Pancreas (tissue), 10 donors: ENCODE data around the gene HS3ST4. TPM values are rescaled to one million over a fixed set of nuclear protein-coding genes. Genes with fewer than 3 reads are reported as not detected.

ENCODE experiments used
- ATAC-seq, 4 donors: fragments of 200-7000 bp; cut with Tn5 transposase; one replicate each; pipeline versions ENCODE4 v1.8.0 to v1.9.1; 2020; ENCODE audit warnings: mild to moderate bottlenecking in 4 of 4, moderate library complexity in 4 of 4
- DNase-seq, 6 donors: peaks; one replicate each; pipeline ENCODE4 v3.0.0-alpha.2; 2020
- FAIRE-seq: peaks from 2 replicates; lab custom pipeline; 2012; peaks lifted over from hg19 to GRCh38; lab: Jason Lieb, UNC
- H3K27ac ChIP-seq, 4 donors: fragments of 200-600 bp; sonication (generic); 1 replicate in 3 of 4; 2 replicates in 1 of 4; pipeline versions ENCODE4 v1.5.0 to v1.8.0; 2020
- H3K27me3 ChIP-seq, 4 donors: fragments of 200-600 bp; one replicate each; pipeline ENCODE4 v1.8.0; 2021
- H3K36me3 ChIP-seq, 3 donors: fragments of 200-600 bp; sonication (generic) in 1 of 3; one replicate each; pipeline versions ENCODE4 v1.5.0 to v1.8.0; 2020 to 2021
- H3K4me1 ChIP-seq, 3 donors: fragments of 200-600 bp; one replicate each; pipeline ENCODE4 v1.8.0; 2021
- H3K4me3 ChIP-seq, 4 donors: fragments of 200-600 bp; sonication (generic) in 2 of 4; one replicate each; pipeline versions ENCODE4 v1.5.0 to v1.8.0; 2020 to 2021
- H3K9me3 ChIP-seq, 4 donors: fragments of 200-600 bp; one replicate each; pipeline ENCODE4 v1.8.0; 2021
- CTCF ChIP-seq, 4 donors: fragments of 200-600 bp; sonication (generic) in 3 of 4; IDR thresholded peaks; one replicate each; pipeline versions ENCODE4 v1.5.0 to v1.8.0; 2021; ENCODE audit warnings: antibody characterized with exemption in 4 of 4
- WGBS, 2 donors: extraction: QIAGEN DNeasy Blood & Tissue Kit; methylation state at CpG; one replicate each; pipeline ENCODE4 v1.1.7; 2013; 5-methylcytosine and 5-hydroxymethylcytosine counted together
- intact Hi-C, 3 donors: fragments of 100-400 bp; cut with DNase I; formaldehyde crosslinking; loops; one replicate each; pipeline versions ENCODE4 v1.11.1 to v1.14.2; 2022
- polyA plus RNA-seq, 2 donors: library from polyadenylated mRNA; stranded (reverse); fragments of 200-250 nt; gene quantifications; one replicate each; pipeline ENCODE4 v1.2.3, GENCODE V29; 2013
- total RNA-seq, 6 donors: library from RNA; stranded (reverse); fragmentation: NEBNext Ultra II Directional in 4 of 6; extraction: Animal tissue kit (Norgen Biotek cat#: 25700) in 4 of 6; gene quantifications; one replicate each; pipeline versions ENCODE4 v1.2.1 to v1.2.4, GENCODE V29; 2021 to 2023
- donor health status: healthy with polysubstance abuse.
- donor health status: DM: no; HTN: no; CAD: no; lungs with moderate emphysema.
- donor health status: DM: no; HTN: no; CAD: no.
- donor health status: control.
- donor health status: control.
- donor health status: Bipolar disorder and iron deficiency.
- donor health status: DM: yes; HTN: yes; CAD: no.
- donor health status: DM: no; HTN: no; CAD: no.
- donor health status: DM: no; HTN: no; CAD: no.
- donor health status: DM: yes; HTN: yes; CAD: no.

HS3ST4 gene
- total and polyA plus RNA-seq, 8 donors = 0.05 to 0.19 TPM; not detected in 6

DNA sequence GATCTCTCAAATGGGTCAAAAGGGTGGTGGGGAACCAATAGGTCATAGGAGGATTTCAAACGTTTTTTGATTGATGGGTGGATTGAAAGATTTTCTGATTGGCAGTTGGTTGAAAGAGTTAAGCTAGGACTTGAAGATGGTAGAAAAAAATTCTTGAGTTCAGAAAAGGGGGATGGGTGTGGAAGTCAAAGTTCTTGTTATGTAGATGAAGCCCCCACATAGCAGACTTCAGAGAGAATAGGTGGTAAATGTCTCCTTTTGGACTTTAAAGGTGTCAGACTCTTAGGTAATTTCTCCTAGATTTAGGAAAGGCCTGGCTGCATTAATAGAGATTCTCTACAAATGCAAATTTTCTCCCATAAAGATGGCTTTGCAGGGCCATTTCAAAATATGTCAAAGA, 163.3 kb downstream of the HS3ST4 start:
- H3K36me3 ChIP-seq = no peaks in the 10 kb centered on the region
- DNase-seq (no peak), ATAC-seq (no peak), FAIRE-seq (no peak)
- no peak for TF ChIP-seq CTCF (IDR thresholded peaks at IDR 0.05)
- 6 to 10% methylated on average over 1 of the region's 1 CpG for WGBS, 2 donors
- H3K9me3 ChIP-seq = no peaks in the 10 kb centered on the region
- H3K4me1 ChIP-seq = no peaks in the 10 kb centered on the region
- no peak overlapping the region for H3K27ac ChIP-seq
- intact Hi-C loops = no loop called here
- H3K27me3 ChIP-seq = peaks cover 0 to 4% (median 0%) of the 10 kb centered on the region in 4 donors
- no peak overlapping the region for H3K4me3 ChIP-seq

- ATAC-seq (no peak), DNase-seq (no peak), FAIRE-seq (no peak)
- Histone ChIP-seq H3K27ac (no peak overlapping the region), H3K4me3 (no peak overlapping the region), H3K4me1 (no peaks in the 10 kb centered on the region), H3K36me3 (no peaks in the 10 kb centered on the region), H3K9me3 (no peaks in the 10 kb centered on the region), H3K27me3 (peaks cover 0 to 4% (median 0%) of the 10 kb centered on the region in 4 donors)
- TF ChIP-seq CTCF (IDR thresholded peaks at IDR 0.05) = no peak
- 8 to 22% methylated on average over 2 of the region's 2 CpGs for WGBS, 2 donors
- intact Hi-C loops = no loop called here
These were observed 164.1 kb downstream of the HS3ST4 start for GRCh38 chr16:25855818-25856217.

GRCh38 chr16:25859645-25860044, 167.9 kb downstream of the HS3ST4 start:
- WGBS, 2 donors = 58 to 63% methylated on average over 3 of the region's 3 CpGs

GRCh38 chr16:25867041-25867440, 175.3 kb downstream of the HS3ST4 start:
- Histone ChIP-seq H3K4me3 (no peak overlapping the region), H3K27me3 (peaks cover 0 to 12% (median 0%) of the 10 kb centered on the region in 4 donors), H3K36me3 (no peaks in the 10 kb centered on the region), H3K4me1 (no peaks in the 10 kb centered on the region), H3K9me3 (no peaks in the 10 kb centered on the region), H3K27ac (no peak overlapping the region)
- DNase-seq = no peak
- intact Hi-C loops = no loop called here
- 68 to 70% methylated on average over 2 of the region's 2 CpGs for WGBS, 2 donors
- TF ChIP-seq CTCF (IDR thresholded peaks at IDR 0.05) = no peak
- ATAC-seq = no peak
- no peak for FAIRE-seq

More at GRCh38 chr16:25859645-25860044, 167.9 kb downstream of the HS3ST4 start:
- no peak for TF ChIP-seq CTCF (IDR thresholded peaks at IDR 0.05)
- FAIRE-seq (no peak), DNase-seq (no peak), ATAC-seq (no peak)
- H3K4me1 ChIP-seq = no peaks in the 10 kb centered on the region
- H3K36me3 ChIP-seq = no peaks in the 10 kb centered on the region
- intact Hi-C loops = no loop called here
- no peaks in the 10 kb centered on the region for H3K9me3 ChIP-seq
- peaks cover 0 to 12% (median 0%) of the 10 kb centered on the region in 4 donors for H3K27me3 ChIP-seq
- H3K27ac ChIP-seq = no peak overlapping the region
- no peak overlapping the region for H3K4me3 ChIP-seq

- no peak for TF ChIP-seq CTCF (IDR thresholded peaks at IDR 0.05)
- ATAC-seq (no peak), DNase-seq (no peak), FAIRE-seq (no peak)
- intact Hi-C loops = no loop called here
- WGBS, 2 donors = 24 to 33% methylated on average over 6 of the region's 6 CpGs
- no peak overlapping the region for H3K4me3 ChIP-seq
- no peak overlapping the region for H3K27ac ChIP-seq
- H3K36me3 ChIP-seq = no peaks in the 10 kb centered on the region
- no peaks in the 10 kb centered on the region for H3K4me1 ChIP-seq
- peaks cover 0 to 12% (median 0%) of the 10 kb centered on the region in 4 donors for H3K27me3 ChIP-seq
- H3K9me3 ChIP-seq = no peaks in the 10 kb centered on the region
These were observed 176.3 kb downstream of the HS3ST4 start for GRCh38 chr16:25868106-25868505.
